Neural cell (in vitro differentiated cells): ENCODE measurements around the gene CCDC148. TPM values are rescaled to one million over a fixed set of nuclear protein-coding genes. Genes with fewer than 3 reads are reported as not detected.

Experiments used
- H2AFZ ChIP-seq: fragments of 200-600, 300-800 bp; sonication (generic), shearing (Covaris generic); 2 replicates; pipeline ENCODE4 v1.6.0; 2014; ENCODE audit warnings: low read depth, mild to moderate bottlenecking, antibody characterized with exemption, low read length, moderate library complexity
- H3F3A ChIP-seq: fragments of 200-600 bp; shearing (Covaris generic); 2 replicates; pipeline ENCODE4 v1.6.1; 2016; ENCODE audit warnings: mild to moderate bottlenecking, moderate library complexity, mixed read lengths, antibody characterized with exemption, low read length; ENCODE audit not compliant: insufficient read depth, poor library complexity, severe bottlenecking
- H3K27ac ChIP-seq: fragments of 200-600, 300-800 bp; sonication (generic), shearing (Covaris generic); 2 replicates; pipeline ENCODE4 v1.5.1; 2014; ENCODE audit warnings: mild to moderate bottlenecking, low read length, moderate library complexity
- H3K27me3 ChIP-seq: fragments of 300-800, 200-600 bp; sonication (generic), shearing (Covaris generic); 2 replicates; pipeline ENCODE4 v1.6.0; 2014; ENCODE audit warnings: mild to moderate bottlenecking, low read depth, low read length, moderate library complexity; ENCODE audit not compliant: insufficient read depth
- H3K36me3 ChIP-seq: fragments of 300-800, 200-600 bp; sonication (generic), shearing (Covaris generic); 2 replicates; pipeline ENCODE4 v1.5.1; 2014; ENCODE audit warnings: mild to moderate bottlenecking, antibody characterized with exemption, low read length, moderate library complexity; ENCODE audit not compliant: insufficient read depth
- H3K4me2 ChIP-seq: fragments of 300-800, 200-600 bp; sonication (generic), shearing (Covaris generic); 2 replicates; pipeline ENCODE4 v1.6.0; 2014; ENCODE audit warnings: mild to moderate bottlenecking, low read length
- H3K4me3 ChIP-seq: fragments of 300-800, 200-600 bp; sonication (generic), shearing (Covaris generic); 2 replicates; pipeline ENCODE4 v1.5.1; 2014; ENCODE audit warnings: mild to moderate bottlenecking, low read length, moderate library complexity
- H3K79me2 ChIP-seq: fragments of 200-600 bp; shearing (Covaris generic); replicated peaks from 2 replicates; pipeline ENCODE4 v1.6.0; 2014; ENCODE audit warnings: mild to moderate bottlenecking, low read length, moderate library complexity; ENCODE audit not compliant: insufficient read depth
- H3K9ac ChIP-seq: fragments of 300-800, 200-600 bp; sonication (generic), shearing (Covaris generic); 2 replicates; pipeline ENCODE4 v1.6.1; 2016; ENCODE audit warnings: mild to moderate bottlenecking, low read length, mixed read lengths
- H3K9me2 ChIP-seq: fragments of 200-600 bp; shearing (Covaris generic); 2 replicates; pipeline ENCODE4 v1.6.1; 2016; ENCODE audit warnings: mild to moderate bottlenecking, low read length, mixed read lengths; ENCODE audit not compliant: insufficient read depth
- H3K9me3 ChIP-seq: fragments of 200-600, 300-800 bp; sonication (generic), shearing (Covaris generic); 2 replicates; pipeline ENCODE4 v1.6.1; 2016; ENCODE audit warnings: mild to moderate bottlenecking, mixed run types, low read length, moderate library complexity, mixed read lengths
- H4K20me1 ChIP-seq: fragments of 200-600 bp; shearing (Covaris generic); 2 replicates; pipeline ENCODE4 v1.6.1; 2016; ENCODE audit warnings: mild to moderate bottlenecking, mixed run types; ENCODE audit not compliant: insufficient read depth
- EP300 ChIP-seq: fragments of 450-650 bp; conservative IDR thresholded peaks from 2 replicates; pipeline ENCODE4 v1.6.1; 2014; ENCODE audit warnings: antibody characterized with exemption, mild to moderate bottlenecking, moderate library complexity; ENCODE audit not compliant: poor library complexity, severe bottlenecking
- EZH2 ChIP-seq: fragments of 200-600, 300-800 bp; shearing (Covaris generic), sonication (generic); IDR thresholded peaks from 2 replicates; pipeline ENCODE4 v1.6.1; 2014; ENCODE audit warnings: antibody characterized with exemption, low read length, borderline replicate concordance, mild to moderate bottlenecking; ENCODE audit not compliant: insufficient read depth, poor library complexity, severe bottlenecking
- MXI1 ChIP-seq: fragments of 450-650 bp; conservative IDR thresholded peaks from 2 replicates; pipeline ENCODE4 v1.6.1; 2014; ENCODE audit warnings: antibody characterized with exemption, mild to moderate bottlenecking; ENCODE audit not compliant: poor library complexity, severe bottlenecking
- POLR2AphosphoS5 ChIP-seq: IDR thresholded peaks from 2 replicates; pipeline ENCODE4 v1.6.1; 2012
- RAD21 ChIP-seq: fragments of 450-650 bp; conservative IDR thresholded peaks from 2 replicates; pipeline ENCODE4 v1.6.1; 2014; ENCODE audit warnings: antibody characterized with exemption, mild to moderate bottlenecking, moderate library complexity
- SMC3 ChIP-seq: fragments of 450-650 bp; conservative IDR thresholded peaks from 2 replicates; pipeline ENCODE4 v1.6.1; 2014; ENCODE audit warnings: antibody characterized with exemption, mild to moderate bottlenecking, moderate library complexity; ENCODE audit not compliant: poor library complexity
- TAF1 ChIP-seq: IDR thresholded peaks from 2 replicates; pipeline ENCODE4 v1.6.1; 2012; ENCODE audit warnings: low read depth
- polyA plus RNA-seq: library from polyadenylated mRNA; depleted of rRNA; stranded (reverse); fragments of >200 nt; gene quantifications from 2 replicates; pipeline ENCODE4 v1.2.3, GENCODE V29; 2014
- TF ChIP-seq, protein P1 (sequence below): fragments of 450-650 bp; IDR thresholded peaks from 2 replicates; pipeline ENCODE4 v1.5.1; 2014; ENCODE audit warnings: antibody characterized with exemption, mild to moderate bottlenecking, moderate library complexity; ENCODE audit not compliant: poor library complexity, severe bottlenecking
- TF ChIP-seq, protein P2 (sequence below): IDR thresholded peaks from 2 replicates; pipeline ENCODE4 v1.6.1; 2012; ENCODE audit warnings: borderline replicate concordance

The CCDC148 gene
- polyA plus RNA-seq, 1 donor from 2014 or later, result 1.8 TPM

DNA sequence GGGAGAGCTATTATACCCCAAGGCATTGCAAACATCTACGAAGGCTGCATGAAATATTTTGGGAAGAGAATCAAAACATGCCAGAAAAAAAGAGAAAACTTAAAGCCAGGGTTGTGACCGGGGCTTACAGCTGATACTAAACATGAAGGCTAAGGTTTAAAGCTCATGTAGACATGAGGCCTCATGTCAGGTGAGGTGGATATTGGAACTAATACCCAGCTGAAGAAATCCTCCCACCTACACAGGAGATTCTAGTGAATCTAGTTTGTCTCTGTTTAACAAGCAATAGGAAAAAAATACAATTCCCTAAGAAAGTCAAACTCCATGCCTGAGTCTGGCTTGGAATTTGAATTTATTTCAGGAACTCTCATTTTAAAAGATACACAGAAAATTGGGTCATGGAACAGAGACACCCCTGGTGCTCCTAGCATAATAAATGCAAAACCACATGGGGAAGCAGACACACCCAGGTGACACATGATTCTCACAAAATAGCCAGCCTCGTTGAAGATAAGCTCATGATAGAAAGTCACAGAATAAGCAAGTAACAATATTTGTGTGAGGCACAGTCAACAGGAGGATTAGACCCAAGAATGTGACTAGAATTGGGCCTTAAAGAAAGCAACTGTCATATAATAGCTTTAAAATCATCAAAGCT lies 312.7 kb downstream of the CCDC148 start:
- Histone ChIP-seq H3K4me2 (no peak overlapping the region), H2AFZ (no peak overlapping the region), H3K9me2 (no peaks in the 10 kb centered on the region), H3K36me3 (no peaks in the 10 kb centered on the region), H3K4me3 (no peak overlapping the region), H3K27ac (no peak overlapping the region), H3K9ac (no peak overlapping the region), H3K9me3 (no peaks in the 10 kb centered on the region), H4K20me1 (no peaks in the 10 kb centered on the region), H3K27me3 (no peaks in the 10 kb centered on the region), H3K79me2 (no peaks in the 10 kb centered on the region), H3F3A (no peaks in the 10 kb centered on the region)
- TF ChIP-seq, protein P1, sequence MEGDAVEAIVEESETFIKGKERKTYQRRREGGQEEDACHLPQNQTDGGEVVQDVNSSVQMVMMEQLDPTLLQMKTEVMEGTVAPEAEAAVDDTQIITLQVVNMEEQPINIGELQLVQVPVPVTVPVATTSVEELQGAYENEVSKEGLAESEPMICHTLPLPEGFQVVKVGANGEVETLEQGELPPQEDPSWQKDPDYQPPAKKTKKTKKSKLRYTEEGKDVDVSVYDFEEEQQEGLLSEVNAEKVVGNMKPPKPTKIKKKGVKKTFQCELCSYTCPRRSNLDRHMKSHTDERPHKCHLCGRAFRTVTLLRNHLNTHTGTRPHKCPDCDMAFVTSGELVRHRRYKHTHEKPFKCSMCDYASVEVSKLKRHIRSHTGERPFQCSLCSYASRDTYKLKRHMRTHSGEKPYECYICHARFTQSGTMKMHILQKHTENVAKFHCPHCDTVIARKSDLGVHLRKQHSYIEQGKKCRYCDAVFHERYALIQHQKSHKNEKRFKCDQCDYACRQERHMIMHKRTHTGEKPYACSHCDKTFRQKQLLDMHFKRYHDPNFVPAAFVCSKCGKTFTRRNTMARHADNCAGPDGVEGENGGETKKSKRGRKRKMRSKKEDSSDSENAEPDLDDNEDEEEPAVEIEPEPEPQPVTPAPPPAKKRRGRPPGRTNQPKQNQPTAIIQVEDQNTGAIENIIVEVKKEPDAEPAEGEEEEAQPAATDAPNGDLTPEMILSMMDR, result no peak
- TF ChIP-seq, protein P2, sequence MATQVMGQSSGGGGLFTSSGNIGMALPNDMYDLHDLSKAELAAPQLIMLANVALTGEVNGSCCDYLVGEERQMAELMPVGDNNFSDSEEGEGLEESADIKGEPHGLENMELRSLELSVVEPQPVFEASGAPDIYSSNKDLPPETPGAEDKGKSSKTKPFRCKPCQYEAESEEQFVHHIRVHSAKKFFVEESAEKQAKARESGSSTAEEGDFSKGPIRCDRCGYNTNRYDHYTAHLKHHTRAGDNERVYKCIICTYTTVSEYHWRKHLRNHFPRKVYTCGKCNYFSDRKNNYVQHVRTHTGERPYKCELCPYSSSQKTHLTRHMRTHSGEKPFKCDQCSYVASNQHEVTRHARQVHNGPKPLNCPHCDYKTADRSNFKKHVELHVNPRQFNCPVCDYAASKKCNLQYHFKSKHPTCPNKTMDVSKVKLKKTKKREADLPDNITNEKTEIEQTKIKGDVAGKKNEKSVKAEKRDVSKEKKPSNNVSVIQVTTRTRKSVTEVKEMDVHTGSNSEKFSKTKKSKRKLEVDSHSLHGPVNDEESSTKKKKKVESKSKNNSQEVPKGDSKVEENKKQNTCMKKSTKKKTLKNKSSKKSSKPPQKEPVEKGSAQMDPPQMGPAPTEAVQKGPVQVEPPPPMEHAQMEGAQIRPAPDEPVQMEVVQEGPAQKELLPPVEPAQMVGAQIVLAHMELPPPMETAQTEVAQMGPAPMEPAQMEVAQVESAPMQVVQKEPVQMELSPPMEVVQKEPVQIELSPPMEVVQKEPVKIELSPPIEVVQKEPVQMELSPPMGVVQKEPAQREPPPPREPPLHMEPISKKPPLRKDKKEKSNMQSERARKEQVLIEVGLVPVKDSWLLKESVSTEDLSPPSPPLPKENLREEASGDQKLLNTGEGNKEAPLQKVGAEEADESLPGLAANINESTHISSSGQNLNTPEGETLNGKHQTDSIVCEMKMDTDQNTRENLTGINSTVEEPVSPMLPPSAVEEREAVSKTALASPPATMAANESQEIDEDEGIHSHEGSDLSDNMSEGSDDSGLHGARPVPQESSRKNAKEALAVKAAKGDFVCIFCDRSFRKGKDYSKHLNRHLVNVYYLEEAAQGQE, result no peak
- TF ChIP-seq RAD21, result no peak
- TF ChIP-seq EP300, result no peak
- no peak for TF ChIP-seq POLR2AphosphoS5
- no peak for TF ChIP-seq EZH2

DNA sequence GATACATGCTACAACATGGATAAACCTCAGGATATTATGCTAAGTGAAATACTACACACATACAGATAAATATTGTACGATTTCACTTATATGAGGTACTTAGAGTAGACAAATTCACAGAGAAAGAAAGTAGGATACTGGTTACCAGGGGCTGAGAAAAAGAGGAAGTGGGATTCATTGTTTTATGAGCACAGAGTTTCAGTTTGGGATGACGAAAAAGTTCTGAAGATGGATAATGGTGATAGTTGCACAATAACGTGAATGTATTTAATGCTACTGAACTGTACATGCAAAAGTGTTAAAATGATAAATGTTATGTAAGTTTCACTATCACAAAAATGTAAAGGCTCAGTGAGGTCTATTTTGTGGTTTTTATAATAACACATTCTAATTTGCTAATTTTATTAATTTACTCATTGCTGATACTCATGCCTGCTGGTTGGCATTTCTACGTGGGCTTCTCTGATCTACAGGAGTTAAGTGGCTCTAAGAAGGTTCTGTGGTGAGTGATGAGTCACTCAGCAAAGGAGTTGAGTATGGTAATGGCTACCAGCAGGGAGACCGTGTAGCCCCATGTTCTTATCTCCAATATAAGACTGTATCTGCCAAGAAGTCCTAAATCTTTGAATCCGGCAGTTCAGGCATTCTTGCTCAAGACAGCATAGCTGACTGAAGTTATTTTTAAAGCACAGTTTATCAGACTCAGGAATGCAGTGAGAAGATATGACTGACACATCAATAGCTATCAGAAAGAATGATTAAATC lies 313.8 kb downstream of the CCDC148 start:
- no peaks in the 10 kb centered on the region for H3K9me3 ChIP-seq
- no peaks in the 10 kb centered on the region for H3K79me2 ChIP-seq

More for the DNA sequence above, 313.8 kb downstream of the CCDC148 start:
- Histone ChIP-seq H3K4me2 (no peak overlapping the region), H3K9ac (no peak overlapping the region), H3K9me2 (no peaks in the 10 kb centered on the region), H2AFZ (no peak overlapping the region), H4K20me1 (no peaks in the 10 kb centered on the region), H3K27ac (no peak overlapping the region), H3K27me3 (no peaks in the 10 kb centered on the region), H3K36me3 (no peaks in the 10 kb centered on the region), H3F3A (no peaks in the 10 kb centered on the region), H3K4me3 (no peak overlapping the region)
- TF ChIP-seq TAF1 (no peak), EZH2 (no peak), SMC3 (no peak), RAD21 (no peak), POLR2AphosphoS5 (no peak), MXI1 (no peak), EP300 (no peak)
- TF ChIP-seq, protein P2, result no peak
- TF ChIP-seq, protein P1, result no peak
